Lower lobe of right lung (tissue), 2 donors: ENCODE measurements around the gene FURIN. TPM values are rescaled to one million over a fixed set of nuclear protein-coding genes. Genes with fewer than 3 reads are reported as not detected.

Experiments
- ATAC-seq, 2 donors: fragments of 200-7000 bp; cut with Tn5 transposase; one replicate each; pipeline ENCODE4 v1.9.1; 2020 to 2022; ENCODE audit warnings: mild to moderate bottlenecking in 2 of 2, moderate library complexity in 2 of 2
- DNase-seq: peaks from one replicate; pipeline ENCODE4 v3.0.0-alpha.2; 2020
- H3K27ac ChIP-seq: fragments of 200-600 bp; one replicate; pipeline ENCODE4 v1.8.0; 2022
- H3K27me3 ChIP-seq: fragments of 200-600 bp; one replicate; pipeline ENCODE4 v1.8.0; 2022; ENCODE audit warnings: low read depth
- H3K36me3 ChIP-seq: fragments of 200-600 bp; one replicate; pipeline ENCODE4 v1.8.0; 2022; ENCODE audit warnings: mild to moderate bottlenecking
- H3K4me1 ChIP-seq: fragments of 200-600 bp; one replicate; pipeline ENCODE4 v1.8.0; 2022
- H3K4me3 ChIP-seq: fragments of 200-600 bp; one replicate; pipeline ENCODE4 v1.8.0; 2022; ENCODE audit warnings: mild to moderate bottlenecking
- H3K9me3 ChIP-seq: fragments of 200-600 bp; one replicate; pipeline ENCODE4 v1.8.0; 2022
- CTCF ChIP-seq: fragments of 200-600 bp; IDR thresholded peaks from one replicate; pipeline ENCODE4 v1.8.0; 2022; ENCODE audit warnings: antibody characterized with exemption, mild to moderate bottlenecking
- intact Hi-C: fragments of 100-400 bp; cut with DNase I; formaldehyde crosslinking; loops from one replicate; pipeline ENCODE4 v1.11.0; 2022
- total RNA-seq: library from RNA; stranded (reverse); fragmentation: NEBNext Ultra II Directional; extraction: Animal tissue kit (Norgen Biotek cat#: 25700); gene quantifications from one replicate; pipeline ENCODE4 v1.2.1, GENCODE V29; 2021
- donor health status: DM: no; HTN: yes; CAD: no; lungs with severe emphysema.

Gene FURIN
- total RNA-seq, 1 donor from 2014 or later, result 86.5 TPM

DNA sequence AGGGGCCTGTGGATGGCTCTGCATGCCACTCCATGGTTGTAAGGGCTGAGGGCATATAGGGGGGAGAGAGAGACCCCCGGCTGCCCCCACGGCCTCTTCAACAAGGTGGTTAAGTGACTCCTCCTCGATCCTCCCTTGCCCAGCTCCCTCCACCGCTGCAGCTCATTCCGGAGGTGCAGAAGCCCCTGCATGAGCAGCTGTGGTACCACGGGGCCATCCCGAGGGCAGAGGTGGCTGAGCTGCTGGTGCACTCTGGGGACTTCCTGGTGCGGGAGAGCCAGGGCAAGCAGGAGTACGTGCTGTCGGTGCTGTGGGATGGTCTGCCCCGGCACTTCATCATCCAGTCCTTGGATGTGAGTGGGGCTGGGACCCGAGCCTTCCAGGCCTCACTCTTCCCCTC is 22.5 kb downstream of the FURIN start:
- DNase-seq (no peak), ATAC-seq (no peak)
- TF ChIP-seq CTCF, result no peak
- H3K9me3 ChIP-seq, result no peaks in the 10 kb centered on the region
- peaks cover 16% of the 10 kb centered on the region for H3K4me1 ChIP-seq
- no peak overlapping the region for H3K27ac ChIP-seq
- no peak overlapping the region for H3K4me3 ChIP-seq
- intact Hi-C loops, result no loop called here
- H3K36me3 ChIP-seq, result peaks cover 89% of the 10 kb centered on the region
- H3K27me3 ChIP-seq, result no peaks in the 10 kb centered on the region

GRCh38 chr15:90891346-90891949 is 23.1 kb downstream of the FURIN start:
- no peak for TF ChIP-seq CTCF
- Histone ChIP-seq H3K4me1 (peaks cover 10% of the 10 kb centered on the region), H3K4me3 (no peak overlapping the region), H3K27ac (no peak overlapping the region), H3K36me3 (peaks cover 95% of the 10 kb centered on the region), H3K27me3 (no peaks in the 10 kb centered on the region), H3K9me3 (no peaks in the 10 kb centered on the region)
- intact Hi-C loops, result no loop called here
- no peak for ATAC-seq
- DNase-seq, result peak; percentile 24

DNA sequence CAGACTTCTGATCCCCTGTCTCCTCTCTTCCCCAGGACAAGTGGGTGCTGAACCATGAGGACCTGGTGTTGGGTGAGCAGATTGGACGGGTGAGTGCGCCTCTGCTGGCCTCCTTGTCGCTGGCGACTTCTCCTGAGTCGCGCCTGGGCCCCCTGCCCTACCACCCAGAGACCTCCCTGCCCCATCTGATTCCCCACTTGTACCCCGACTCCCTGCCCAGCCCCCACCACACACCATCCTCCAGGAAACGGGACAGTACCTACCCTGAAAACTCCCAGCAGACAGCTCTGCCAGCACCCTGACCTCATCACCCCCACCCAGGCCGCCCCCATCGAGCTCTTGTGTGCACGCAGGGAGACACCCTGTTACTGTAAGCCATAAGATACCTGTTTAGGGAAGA is 23.6 kb downstream of the FURIN start:
- Histone ChIP-seq H3K27ac (no peak overlapping the region), H3K9me3 (no peaks in the 10 kb centered on the region), H3K4me3 (no peak overlapping the region), H3K36me3 (peaks cover 90% of the 10 kb centered on the region), H3K27me3 (no peaks in the 10 kb centered on the region), H3K4me1 (peaks cover 4% of the 10 kb centered on the region)
- intact Hi-C loops, result no loop called here
- no peak for ATAC-seq
- TF ChIP-seq CTCF, result no peak
- DNase-seq, result no peak

DNA sequence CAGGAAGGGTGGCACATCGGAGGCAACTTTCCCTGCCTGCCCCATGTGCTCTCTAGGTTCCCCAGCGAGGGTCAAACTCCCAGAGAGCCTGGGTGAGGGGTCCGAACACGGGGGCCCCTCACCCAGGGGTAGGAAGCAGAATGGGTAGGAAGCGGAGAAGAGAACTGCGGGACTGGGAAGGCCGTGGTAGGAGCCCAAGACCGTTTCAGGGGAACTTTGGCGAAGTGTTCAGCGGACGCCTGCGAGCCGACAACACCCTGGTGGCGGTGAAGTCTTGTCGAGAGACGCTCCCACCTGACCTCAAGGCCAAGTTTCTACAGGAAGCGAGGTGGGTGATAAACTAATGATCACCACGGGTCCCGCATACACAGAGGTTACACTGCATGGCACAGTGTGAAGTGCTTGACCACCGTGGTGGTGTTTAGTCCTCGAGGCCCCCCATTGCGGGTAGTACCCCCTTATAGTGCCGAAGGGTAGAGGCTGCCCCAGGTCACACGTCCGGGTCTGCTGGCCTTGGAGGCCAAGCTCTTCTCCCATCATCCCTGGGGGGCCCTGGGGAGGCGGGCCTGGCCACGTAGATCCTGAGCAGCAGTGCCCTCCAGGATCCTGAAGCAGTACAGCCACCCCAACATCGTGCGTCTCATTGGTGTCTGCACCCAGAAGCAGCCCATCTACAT is 24.2 kb downstream of the FURIN start:
- Histone ChIP-seq H3K27ac (no peak overlapping the region), H3K36me3 (peaks cover 84% of the 10 kb centered on the region), H3K4me1 (peaks cover 4% of the 10 kb centered on the region), H3K4me3 (no peak overlapping the region), H3K9me3 (no peaks in the 10 kb centered on the region), H3K27me3 (no peaks in the 10 kb centered on the region)
- DNase-seq (no peak), ATAC-seq (no peak)
- intact Hi-C loops, result no loop called here
- TF ChIP-seq CTCF, result no peak

DNA sequence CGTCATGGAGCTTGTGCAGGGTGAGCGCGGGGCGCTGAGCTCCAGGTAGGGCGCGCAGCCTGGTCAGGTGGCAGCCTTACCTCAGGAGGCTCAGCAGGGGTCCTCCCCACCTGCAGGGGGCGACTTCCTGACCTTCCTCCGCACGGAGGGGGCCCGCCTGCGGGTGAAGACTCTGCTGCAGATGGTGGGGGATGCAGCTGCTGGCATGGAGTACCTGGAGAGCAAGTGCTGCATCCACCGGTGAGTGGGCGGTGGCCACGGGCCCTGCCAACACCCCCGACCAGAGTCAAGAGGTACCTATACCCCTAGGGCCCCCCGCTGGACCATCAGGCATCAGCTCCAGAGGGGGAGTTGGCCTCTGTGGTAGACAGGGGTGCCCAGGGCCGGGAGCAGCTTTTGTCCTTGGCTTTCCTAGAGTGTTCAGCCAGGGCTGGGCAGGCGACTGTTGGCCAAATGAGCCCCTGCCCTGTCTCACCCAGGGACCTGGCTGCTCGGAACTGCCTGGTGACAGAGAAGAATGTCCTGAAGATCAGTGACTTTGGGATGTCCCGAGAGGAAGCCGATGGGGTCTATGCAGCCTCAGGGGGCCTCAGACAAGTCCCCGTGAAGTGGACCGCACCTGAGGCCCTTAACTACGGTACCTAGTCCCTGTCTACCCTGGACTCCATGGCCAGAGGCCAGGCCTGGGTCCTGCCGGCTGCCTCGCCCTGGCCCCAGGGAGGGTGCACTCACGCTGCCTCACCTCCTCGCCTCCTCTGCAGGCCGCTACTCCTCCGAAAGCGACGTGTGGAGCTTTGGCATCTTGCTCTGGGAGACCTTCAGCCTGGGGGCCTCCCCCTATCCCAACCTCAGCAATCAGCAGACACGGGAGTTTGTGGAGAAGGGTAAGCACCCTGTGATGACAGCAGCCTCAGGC is 25.0 kb downstream of the FURIN start:
- TF ChIP-seq CTCF, result no peak
- H3K4me3 ChIP-seq, result no peak overlapping the region
- DNase-seq, result no peak
- no peaks in the 10 kb centered on the region for H3K27me3 ChIP-seq
- H3K4me1 ChIP-seq, result peaks cover 4% of the 10 kb centered on the region
- H3K36me3 ChIP-seq, result peaks cover 79% of the 10 kb centered on the region
- intact Hi-C loops, result no loop called here
- H3K27ac ChIP-seq, result no peak overlapping the region
- no peak for ATAC-seq
- no peaks in the 10 kb centered on the region for H3K9me3 ChIP-seq
